GM12865 (cell line): ENCODE measurements around the gene PRR7.

Source experiments
- DNase-seq: peaks from one replicate; pipeline ENCODE4 v3.0.0; 2010; ENCODE audit warnings: low read depth
- H3K4me3 ChIP-seq: 2 replicates; pipeline ENCODE4 v1.5.1; 2011; ENCODE audit warnings: mild to moderate bottlenecking, low read depth, low read length, control low read depth
- CTCF ChIP-seq: IDR thresholded peaks from 2 replicates; pipeline ENCODE4 v1.5.1; 2011; ENCODE audit warnings: low read length, control low read depth, low read depth, inconsistent platforms; ENCODE audit not compliant: insufficient read depth; ENCODE audit errors: missing control alignments

PRR7 gene

DNA sequence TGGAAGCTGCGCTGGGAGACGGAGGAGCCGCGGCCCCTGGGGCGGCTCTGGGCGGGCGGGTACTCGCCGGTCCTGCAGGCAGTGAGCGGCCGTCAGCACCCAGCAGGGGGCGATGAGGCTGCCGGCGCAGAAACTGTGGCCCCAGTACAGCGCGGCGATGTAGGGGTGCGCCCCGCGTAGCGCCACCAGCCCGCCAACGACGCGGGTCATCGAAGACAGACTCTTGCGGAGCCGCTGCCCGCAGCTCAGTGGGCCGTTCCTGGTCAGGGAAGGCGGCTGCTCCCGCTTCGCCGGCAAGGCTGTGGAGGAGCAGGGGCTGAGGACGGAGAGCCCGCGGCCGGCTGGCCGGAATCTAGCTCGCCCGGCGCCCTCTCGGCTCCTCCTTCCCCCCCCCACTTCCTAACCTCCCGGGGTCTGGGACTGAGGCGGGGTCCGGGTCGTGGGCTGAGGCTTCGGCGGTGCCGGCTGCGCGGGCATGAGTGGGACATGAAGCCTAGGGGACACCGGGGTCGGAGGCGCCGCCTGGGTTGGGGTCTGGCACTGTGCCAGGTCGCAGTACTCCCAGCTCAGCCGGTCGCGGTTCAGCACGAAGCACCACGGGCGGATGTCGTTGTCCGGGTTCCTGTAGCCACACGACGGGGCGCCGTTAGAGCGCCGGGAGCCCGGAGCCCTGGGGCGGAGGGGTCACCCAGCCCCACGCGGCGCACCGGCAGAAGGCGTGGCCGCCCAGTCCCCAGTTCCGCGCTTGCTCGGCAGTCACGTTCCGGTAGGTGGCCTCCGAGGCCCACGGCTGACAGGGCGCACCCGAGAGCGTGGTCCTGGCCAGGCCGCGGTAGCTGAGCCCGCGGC lies 42.6 kb upstream of the PRR7 start:
- peak; percentile 94 for DNase-seq
- peak; percentile 91 for TF ChIP-seq CTCF
- peak overlapping the region; percentile 87 for H3K4me3 ChIP-seq

DNA sequence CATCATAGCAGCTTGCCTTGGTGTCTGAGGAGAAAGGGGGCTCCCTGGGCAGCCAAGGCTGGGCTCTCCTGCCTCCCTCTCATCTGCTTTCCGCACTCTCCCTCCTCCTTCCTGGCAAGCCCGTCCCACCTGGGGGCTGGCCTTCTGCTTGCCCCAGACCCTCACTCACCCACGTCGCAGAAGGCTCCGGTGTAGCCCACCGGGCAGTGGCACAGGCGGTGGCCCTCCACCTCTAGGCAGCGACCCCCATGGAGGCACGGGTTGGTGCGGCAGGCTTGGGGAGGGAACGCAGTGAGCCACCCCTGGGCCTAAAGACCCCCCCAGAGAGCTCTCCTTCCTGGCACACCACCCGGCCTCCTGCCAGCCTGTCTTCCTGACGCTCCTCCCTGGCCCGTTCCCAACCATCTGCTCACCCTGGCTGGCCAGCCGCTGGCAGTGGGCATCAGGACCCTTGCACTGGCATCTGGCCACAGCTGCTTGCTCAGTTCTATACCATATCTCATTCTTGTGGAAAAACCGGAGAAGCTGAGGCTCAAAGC lies 41.9 kb upstream of the PRR7 start:
- no peak for TF ChIP-seq CTCF
- no peak for DNase-seq
- H3K4me3 ChIP-seq, result peak overlapping the region; percentile 87

DNA sequence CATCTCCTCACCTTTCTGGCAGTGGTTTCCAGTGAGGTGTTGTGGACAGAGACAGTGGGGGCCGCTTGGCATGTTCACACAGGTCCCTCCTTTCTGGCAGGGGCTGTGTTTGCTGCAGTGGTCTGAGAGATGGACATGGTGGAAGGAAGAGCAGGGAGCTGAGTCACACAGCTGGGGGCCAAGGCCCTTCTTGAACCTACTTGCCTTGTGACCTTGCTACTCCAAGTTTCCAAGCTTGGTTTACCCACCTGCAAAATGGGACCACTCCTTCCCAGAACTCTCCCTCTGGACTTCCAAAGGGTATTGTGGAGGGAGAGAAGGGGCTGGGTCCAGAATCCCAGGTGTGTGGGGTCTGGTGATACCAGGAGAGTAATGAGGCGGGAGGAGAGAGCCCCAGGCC lies 41.3 kb upstream of the PRR7 start:
- no peak overlapping the region for H3K4me3 ChIP-seq
- no peak for DNase-seq
- no peak for TF ChIP-seq CTCF

DNA sequence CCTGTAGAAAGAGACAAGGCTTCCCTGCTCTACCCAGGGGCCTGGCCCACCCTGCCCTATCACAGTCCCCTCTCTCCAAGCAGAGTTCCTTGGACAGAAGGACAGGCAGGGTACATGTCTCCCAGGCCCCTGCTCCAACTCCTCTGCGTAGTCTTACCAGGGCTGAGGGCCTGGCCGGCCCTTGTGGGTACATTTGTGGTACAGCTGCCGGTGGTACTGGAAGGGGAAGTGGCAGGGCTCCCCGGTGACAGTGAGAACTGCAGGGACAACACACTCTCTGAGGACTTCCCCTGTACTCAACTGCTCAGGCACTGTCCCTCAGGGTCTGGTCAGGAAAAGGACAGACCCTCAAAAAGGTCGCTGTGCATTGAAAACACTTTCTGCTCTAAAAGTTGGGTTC lies 40.8 kb upstream of the PRR7 start:
- no peak for TF ChIP-seq CTCF
- no peak overlapping the region for H3K4me3 ChIP-seq
- DNase-seq, result peak; percentile 39

- no peak for TF ChIP-seq CTCF
- no peak within 1 kb of the TSS for H3K4me3 ChIP-seq
- DNase-seq, result no peak
Measured at GRCh38 chr5:177409043-177409801, 37.4 kb upstream of the PRR7 start, which contains the start of gene F12. F12 (minus strand) TSS chr5:177409564; CDS start chr5:177409527, 37 bp downstream.

- no peak overlapping the region for H3K4me3 ChIP-seq
- TF ChIP-seq CTCF, result no peak
- no peak for DNase-seq
Measured at GRCh38 chr5:177410575-177410974, 36.0 kb upstream of the PRR7 start.
